Neural crest cell (in vitro differentiated cells): ENCODE data around the gene FAM20B. TPM values are rescaled to one million over a fixed set of nuclear protein-coding genes. Genes with fewer than 3 reads are reported as not detected.
A peak's percentile ranks its signal among the peaks of the same experiment; 100 is the strongest.

Experiments
- DNase-seq: peaks from one replicate; pipeline ENCODE4 v3.0.0; 2021; ENCODE audit warnings: low read depth, mixed read lengths, low spot score
- H3K27ac Mint-ChIP-seq: one replicate; pipeline ENCODE4 v1.8.0; 2021; ENCODE audit warnings: mild to moderate bottlenecking, mixed read lengths; ENCODE audit not compliant: unreplicated experiment
- H3K27me3 Mint-ChIP-seq: 2 replicates; pipeline ENCODE4 v1.8.0; 2021; ENCODE audit warnings: low read depth, mild to moderate bottlenecking, mixed read lengths
- H3K36me3 Mint-ChIP-seq: 2 replicates; pipeline ENCODE4 v1.8.0; 2021; ENCODE audit warnings: low read depth, mild to moderate bottlenecking, mixed read lengths
- H3K4me1 Mint-ChIP-seq: 2 replicates; pipeline ENCODE4 v1.8.0; 2021; ENCODE audit warnings: mixed read lengths
- H3K4me3 Mint-ChIP-seq: one replicate; pipeline ENCODE4 v1.8.0; 2021; ENCODE audit warnings: mild to moderate bottlenecking, mixed read lengths
- H3K9me3 Mint-ChIP-seq: 2 replicates; pipeline ENCODE4 v1.8.0; 2021; ENCODE audit warnings: mixed read lengths
- CTCF ChIP-seq: fragments of 200-600 bp; sonication (generic); conservative IDR thresholded peaks from 2 replicates; pipeline ENCODE4 v1.5.0; 2021; ENCODE audit warnings: antibody characterized with exemption, mild to moderate bottlenecking
- total RNA-seq: library from RNA; stranded (reverse); gene quantifications from 2 replicates; pipeline ENCODE4 v1.2.1, GENCODE V29; 2021

The FAM20B gene
- total RNA-seq, 1 donor from 2014 or later = 39.7 TPM

- peaks cover 30% of the 10 kb centered on the region for H3K4me1 Mint-ChIP-seq
- H3K36me3 Mint-ChIP-seq = no peaks in the 10 kb centered on the region
- peak overlapping the region; percentile 93 for H3K4me3 Mint-ChIP-seq
- peak overlapping the region; percentile 46 for H3K27ac Mint-ChIP-seq
- no peaks in the 10 kb centered on the region for H3K9me3 Mint-ChIP-seq
- no peak for TF ChIP-seq CTCF
- DNase-seq = no peak
- peaks cover 3% of the 10 kb centered on the region for H3K27me3 Mint-ChIP-seq
Observed at GRCh38 chr1:179026813-179027669, 1.3 kb downstream of the FAM20B start.

- DNase-seq = no peak
- TF ChIP-seq CTCF = no peak
- Mint-ChIP-seq H3K27ac (no peak overlapping the region), H3K9me3 (no peaks in the 10 kb centered on the region), H3K4me3 (peak overlapping the region; percentile 21), H3K27me3 (no peaks in the 10 kb centered on the region), H3K4me1 (peaks cover 35% of the 10 kb centered on the region), H3K36me3 (no peaks in the 10 kb centered on the region)
Observed at GRCh38 chr1:179029321-179029759, 3.6 kb downstream of the FAM20B start.

GRCh38 chr1:179030130-179030529 is 4.4 kb downstream of the FAM20B start:
- no peak for TF ChIP-seq CTCF
- H3K9me3 Mint-ChIP-seq = no peaks in the 10 kb centered on the region
- H3K4me3 Mint-ChIP-seq = peak overlapping the region; percentile 2
- H3K4me1 Mint-ChIP-seq = peaks cover 38% of the 10 kb centered on the region
- no peaks in the 10 kb centered on the region for H3K36me3 Mint-ChIP-seq
- no peak overlapping the region for H3K27ac Mint-ChIP-seq
- H3K27me3 Mint-ChIP-seq = no peaks in the 10 kb centered on the region
- DNase-seq = no peak

- no peak overlapping the region for H3K4me3 Mint-ChIP-seq
- TF ChIP-seq CTCF = no peak
- H3K4me1 Mint-ChIP-seq = peaks cover 40% of the 10 kb centered on the region
- no peaks in the 10 kb centered on the region for H3K9me3 Mint-ChIP-seq
- DNase-seq = no peak
- H3K36me3 Mint-ChIP-seq = no peaks in the 10 kb centered on the region
- H3K27ac Mint-ChIP-seq = no peak overlapping the region
- H3K27me3 Mint-ChIP-seq = no peaks in the 10 kb centered on the region
Observed at GRCh38 chr1:179030683-179031082, 5.0 kb downstream of the FAM20B start.

GRCh38 chr1:179031284-179031683 is 5.6 kb downstream of the FAM20B start:
- no peaks in the 10 kb centered on the region for H3K36me3 Mint-ChIP-seq
- no peak for TF ChIP-seq CTCF
- H3K4me1 Mint-ChIP-seq = peaks cover 40% of the 10 kb centered on the region
- H3K27me3 Mint-ChIP-seq = no peaks in the 10 kb centered on the region
- H3K9me3 Mint-ChIP-seq = no peaks in the 10 kb centered on the region
- H3K27ac Mint-ChIP-seq = no peak overlapping the region
- no peak for DNase-seq
- H3K4me3 Mint-ChIP-seq = no peak overlapping the region
